GM10847 (cell line): ENCODE data around the gene ME1.

Experiments used
- POLR2A ChIP-seq: IDR thresholded peaks from 2 replicates; pipeline ENCODE4 v1.6.1; 2011; ENCODE audit not compliant: insufficient read length; ENCODE audit errors: extremely low read depth

The ME1 gene

GRCh38 chr6:83430611-83431544 is at the start of gene ME1:
Gene ME1 (minus strand): TSS chr6:83431051. CDS start chr6:83430954, 97 bp downstream.
- TF ChIP-seq POLR2A: no peak

GRCh38 chr6:83480470-83480869 is 49.6 kb upstream of the ME1 start:
- no peak for TF ChIP-seq POLR2A

GRCh38 chr6:83479389-83479788 is 48.5 kb upstream of the ME1 start:
- no peak for TF ChIP-seq POLR2A

- TF ChIP-seq POLR2A: no peak
Measured at GRCh38 chr6:83476971-83477370, 46.1 kb upstream of the ME1 start.

GRCh38 chr6:83474309-83474708 is 43.5 kb upstream of the ME1 start:
- no peak for TF ChIP-seq POLR2A

GRCh38 chr6:83472767-83473166 is 41.9 kb upstream of the ME1 start:
- no peak for TF ChIP-seq POLR2A

- TF ChIP-seq POLR2A: no peak
Measured at GRCh38 chr6:83470587-83470986, 39.7 kb upstream of the ME1 start.

GRCh38 chr6:83470001-83470400 is 39.1 kb upstream of the ME1 start:
- no peak for TF ChIP-seq POLR2A

- TF ChIP-seq POLR2A: no peak
Measured at GRCh38 chr6:83467620-83468036, 36.8 kb upstream of the ME1 start.

GRCh38 chr6:83466328-83466727 is 35.5 kb upstream of the ME1 start:
- TF ChIP-seq POLR2A: no peak

GRCh38 chr6:83464381-83465140 is 33.7 kb upstream of the ME1 start:
- TF ChIP-seq POLR2A: no peak

- TF ChIP-seq POLR2A: no peak
Measured at GRCh38 chr6:83463886-83464285, 33.0 kb upstream of the ME1 start.

GRCh38 chr6:83462524-83462923 is 31.7 kb upstream of the ME1 start:
- no peak for TF ChIP-seq POLR2A

- TF ChIP-seq POLR2A: no peak
Measured at GRCh38 chr6:83461438-83461837, 30.6 kb upstream of the ME1 start.

GRCh38 chr6:83459663-83460062 is 28.8 kb upstream of the ME1 start:
- TF ChIP-seq POLR2A: no peak

- no peak for TF ChIP-seq POLR2A
Measured at GRCh38 chr6:83443516-83443915, 12.7 kb upstream of the ME1 start.
